ENCODE results near the gene SCAPER.
"Not testable (repeated sequence)": the region's sequence is repeated elsewhere in the genome, so short reads cannot be mapped to it uniquely, and the experiment has no call there.

Gene SCAPER

DNA sequence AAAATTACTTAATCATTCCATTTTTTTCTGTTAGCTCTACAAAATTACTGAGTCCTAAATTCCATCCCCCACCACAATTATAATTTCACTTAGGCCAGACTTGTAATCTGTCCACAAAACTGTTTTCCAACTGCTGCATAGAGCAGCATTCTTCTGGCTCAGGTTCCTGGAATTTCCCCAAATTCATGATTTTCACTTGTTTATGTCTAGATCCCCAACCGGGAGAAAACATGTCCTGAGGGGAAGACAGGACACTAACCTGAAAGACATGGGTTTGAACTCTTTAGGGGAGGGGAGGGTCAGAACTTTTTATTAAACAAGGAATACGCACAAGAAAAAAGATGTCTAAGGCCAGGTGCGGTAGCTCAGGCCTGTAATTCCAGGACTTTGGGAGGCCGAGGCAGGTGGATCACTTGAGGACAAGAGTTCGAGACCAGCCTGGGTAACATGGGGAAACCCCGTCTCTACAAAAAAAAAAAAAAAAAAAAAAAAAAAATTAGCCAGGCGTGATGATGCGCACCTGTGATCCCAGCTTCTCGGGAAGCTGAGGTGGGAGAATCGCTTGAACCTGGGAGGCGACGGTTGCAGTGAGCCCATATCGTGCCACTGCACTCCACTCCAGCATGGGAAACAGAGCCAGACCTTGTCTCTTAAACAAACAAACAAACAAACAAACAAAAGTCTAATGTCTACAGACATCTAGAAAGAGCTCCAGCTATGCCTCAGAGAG lies 595.4 kb downstream of the SCAPER start:
- DNase-seq: peak; percentile 78

DNA sequence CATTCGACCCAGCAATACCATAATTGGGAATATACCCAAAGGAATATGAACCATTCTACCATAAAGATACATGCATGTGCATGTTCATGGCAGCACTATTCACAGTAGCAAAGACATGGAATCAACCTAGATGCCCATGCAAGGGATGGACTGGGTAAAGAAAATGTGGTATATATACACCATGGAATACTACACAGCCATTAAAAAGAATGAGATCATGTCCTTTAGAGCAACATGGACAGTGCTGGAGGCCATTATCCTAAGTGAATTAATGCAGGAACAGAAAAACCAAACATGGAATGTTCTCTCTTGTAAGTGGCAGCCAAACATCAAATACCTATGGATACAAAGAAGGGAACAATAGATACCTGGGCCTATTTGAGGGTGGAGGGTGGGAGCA lies 601.2 kb downstream of the SCAPER start:
- no peak for DNase-seq

DNA sequence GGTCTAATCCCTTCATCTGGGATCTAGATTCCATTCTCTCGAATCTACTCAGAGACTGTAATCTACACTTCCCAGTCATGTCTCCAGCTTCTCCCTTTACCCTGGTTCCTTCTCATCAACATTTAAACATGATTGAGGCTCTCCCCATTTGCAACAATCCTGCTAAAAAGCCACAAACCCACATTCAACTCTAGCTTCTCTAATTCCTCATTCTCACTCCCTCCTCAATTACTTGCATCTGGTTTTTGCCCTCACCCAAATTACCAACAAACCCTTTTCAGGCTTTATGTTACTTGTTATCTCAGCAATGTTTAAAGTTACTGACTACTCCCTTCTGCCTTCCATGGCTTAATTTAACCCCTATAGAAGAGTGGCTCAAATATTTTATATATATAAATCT lies 605.4 kb downstream of the SCAPER start:
- DNase-seq: no peak

DNA sequence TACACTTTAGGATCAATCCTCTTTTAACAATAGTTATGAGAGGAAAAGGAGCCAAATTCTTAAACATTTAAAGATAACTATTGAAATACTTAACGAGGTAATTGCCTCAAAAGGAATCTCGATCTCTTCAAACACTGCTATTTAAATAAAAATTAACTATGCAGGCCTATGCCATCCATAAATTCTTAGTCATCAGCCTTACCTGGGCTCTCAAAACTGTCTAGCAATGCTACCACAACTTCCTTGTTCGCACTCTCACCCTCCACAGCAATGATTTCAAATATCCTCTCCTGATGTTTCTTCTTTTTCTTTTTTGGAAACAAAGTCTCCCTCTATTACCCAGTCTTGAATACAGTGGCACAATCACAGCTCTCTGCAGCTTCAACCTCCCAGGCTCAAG lies 606.2 kb downstream of the SCAPER start:
- DNase-seq: no peak

DNA sequence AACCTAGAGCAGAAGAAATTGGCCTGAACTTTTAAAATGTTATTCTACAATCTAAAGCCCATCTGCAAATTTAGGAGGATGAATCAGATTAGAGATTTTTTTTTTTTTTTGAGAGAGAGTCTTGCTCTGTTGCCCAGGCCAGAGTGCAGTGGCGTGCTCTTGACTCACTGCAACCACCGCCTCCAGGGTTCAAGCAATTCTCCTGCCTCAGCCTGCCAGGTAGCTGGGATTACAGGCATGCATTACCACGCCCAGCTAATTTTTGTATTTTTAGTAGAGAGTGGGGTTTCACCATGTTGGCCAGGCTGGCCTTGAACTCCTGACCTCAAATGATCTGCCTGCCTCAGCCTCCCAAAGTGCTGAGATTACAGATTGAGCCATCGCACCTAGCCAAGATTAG lies 607.2 kb downstream of the SCAPER start:
- not testable (repeated sequence) for DNase-seq

Measured in NCI-H2171 treated with DMSO at 0.1 percent for 48 hours (cell line).